Stimulated activated CD4-positive, alpha-beta T cell treated with anti-CD3 and anti-CD28 coated beads, Interleukin-12 subunit alpha, Interleukin-12 subunit beta, amount 100 ng/mL, for 24 hours (primary cell): Measurements from ENCODE around the gene NAALADL2.

ENCODE experiments used
- DNase-seq, 2 experiments: peaks; one replicate each; pipeline ENCODE4 v3.0.0-alpha.2; 2020; ENCODE audit warnings: low read depth in 2 of 2

Gene NAALADL2

DNA sequence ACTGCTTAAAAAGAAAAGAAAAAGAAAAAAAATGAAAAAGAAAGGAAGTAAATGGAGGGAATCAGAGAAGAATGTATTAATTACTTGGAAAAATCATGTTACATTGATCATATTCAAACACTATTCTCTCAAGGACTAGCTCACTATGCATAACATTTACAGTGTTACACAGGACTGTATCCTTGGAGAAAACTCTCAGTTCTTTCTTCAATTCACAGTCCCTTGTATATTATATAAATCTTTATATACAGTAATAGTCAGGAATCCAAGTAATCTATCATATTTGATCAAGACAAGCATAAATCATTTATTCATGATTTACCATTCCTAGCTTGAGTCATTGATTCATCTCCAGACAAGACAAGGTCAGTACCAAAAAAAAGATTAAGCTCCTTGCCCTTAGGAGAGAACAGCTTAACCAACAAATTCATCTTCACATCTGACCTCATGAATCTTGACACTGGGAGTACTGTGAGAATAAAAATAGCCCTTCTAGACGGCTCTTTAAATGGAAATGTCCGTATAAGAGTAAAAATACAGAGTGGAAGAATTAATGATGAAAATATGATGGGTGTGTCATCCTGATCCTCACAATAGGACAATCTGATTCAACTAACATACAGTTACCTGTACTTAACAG lies 980.4 kb downstream of the NAALADL2 start:
- no peak for DNase-seq

DNA sequence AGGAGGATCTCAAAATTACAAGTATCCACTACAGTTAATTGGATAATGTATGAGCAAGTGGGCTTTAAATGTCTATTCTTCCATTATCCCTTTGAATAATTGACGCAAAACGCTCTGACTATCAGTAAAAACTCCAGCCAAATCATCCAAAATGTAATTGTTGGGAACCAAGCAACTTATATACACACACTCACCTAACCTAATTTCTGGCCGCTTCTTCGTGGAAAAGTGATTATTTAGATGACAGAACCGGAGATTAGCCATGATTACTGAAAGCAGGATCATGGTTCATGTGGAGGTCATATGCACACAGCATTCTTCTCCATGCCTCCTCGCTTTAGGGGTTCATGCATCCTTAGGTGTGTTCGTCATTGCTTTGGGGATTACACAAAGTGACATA lies 992.4 kb downstream of the NAALADL2 start:
- DNase-seq: no peak

DNA sequence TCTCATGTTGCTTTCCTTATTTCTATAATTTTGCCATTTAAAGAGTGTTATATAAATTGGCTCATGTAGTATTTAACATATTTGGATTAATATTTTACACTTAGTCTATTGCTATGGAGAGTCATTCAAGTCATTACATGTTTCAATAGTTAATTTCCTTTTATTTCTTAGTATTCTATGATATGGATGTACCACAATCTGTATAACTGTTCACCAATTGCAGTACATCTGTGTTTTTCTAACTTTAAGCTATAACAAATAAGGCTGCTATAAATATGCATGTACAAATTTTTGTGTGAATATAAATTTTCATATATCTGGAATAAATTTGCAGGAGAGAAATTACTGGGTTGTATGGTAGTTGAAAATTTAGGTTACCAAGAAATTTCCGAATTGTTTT lies 993.4 kb downstream of the NAALADL2 start:
- no peak for DNase-seq

DNA sequence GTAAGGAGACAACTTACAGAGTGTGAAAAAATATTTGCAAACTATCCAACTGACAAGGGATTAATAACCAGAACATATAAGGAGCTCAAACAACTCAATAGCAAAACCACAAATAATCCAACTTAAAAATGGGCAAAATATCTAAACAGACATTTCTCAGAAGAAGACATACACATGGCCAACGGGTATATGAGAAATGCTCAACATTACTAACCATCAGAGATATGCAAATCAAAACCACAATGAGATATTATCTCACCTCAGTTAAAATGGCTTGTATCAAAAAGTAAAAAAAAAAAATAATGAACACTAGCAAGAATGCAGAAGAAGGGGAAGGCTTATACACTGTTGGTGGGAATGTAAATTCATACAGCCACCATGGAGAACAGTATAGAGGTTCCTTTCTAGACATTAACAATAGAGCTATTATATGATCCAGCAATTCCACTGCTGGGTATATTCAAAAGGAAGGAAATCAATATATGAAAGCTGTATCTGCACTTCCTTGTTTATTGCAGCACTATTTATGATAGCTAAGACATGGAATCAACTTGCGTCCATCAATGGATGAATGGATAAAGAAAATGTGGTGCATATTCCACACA lies 998.6 kb downstream of the NAALADL2 start:
- DNase-seq: no peak
